GM19193 (cell line): ENCODE data around the gene SOX12.
A peak's percentile ranks its signal among the peaks of the same experiment; 100 is the strongest.

ENCODE experiments used
- POLR2A ChIP-seq: IDR thresholded peaks from 4 replicates; pipeline ENCODE4 v1.6.1; 2011; ENCODE audit not compliant: insufficient read depth, insufficient read length; ENCODE audit errors: extremely low read depth

The SOX12 gene

DNA sequence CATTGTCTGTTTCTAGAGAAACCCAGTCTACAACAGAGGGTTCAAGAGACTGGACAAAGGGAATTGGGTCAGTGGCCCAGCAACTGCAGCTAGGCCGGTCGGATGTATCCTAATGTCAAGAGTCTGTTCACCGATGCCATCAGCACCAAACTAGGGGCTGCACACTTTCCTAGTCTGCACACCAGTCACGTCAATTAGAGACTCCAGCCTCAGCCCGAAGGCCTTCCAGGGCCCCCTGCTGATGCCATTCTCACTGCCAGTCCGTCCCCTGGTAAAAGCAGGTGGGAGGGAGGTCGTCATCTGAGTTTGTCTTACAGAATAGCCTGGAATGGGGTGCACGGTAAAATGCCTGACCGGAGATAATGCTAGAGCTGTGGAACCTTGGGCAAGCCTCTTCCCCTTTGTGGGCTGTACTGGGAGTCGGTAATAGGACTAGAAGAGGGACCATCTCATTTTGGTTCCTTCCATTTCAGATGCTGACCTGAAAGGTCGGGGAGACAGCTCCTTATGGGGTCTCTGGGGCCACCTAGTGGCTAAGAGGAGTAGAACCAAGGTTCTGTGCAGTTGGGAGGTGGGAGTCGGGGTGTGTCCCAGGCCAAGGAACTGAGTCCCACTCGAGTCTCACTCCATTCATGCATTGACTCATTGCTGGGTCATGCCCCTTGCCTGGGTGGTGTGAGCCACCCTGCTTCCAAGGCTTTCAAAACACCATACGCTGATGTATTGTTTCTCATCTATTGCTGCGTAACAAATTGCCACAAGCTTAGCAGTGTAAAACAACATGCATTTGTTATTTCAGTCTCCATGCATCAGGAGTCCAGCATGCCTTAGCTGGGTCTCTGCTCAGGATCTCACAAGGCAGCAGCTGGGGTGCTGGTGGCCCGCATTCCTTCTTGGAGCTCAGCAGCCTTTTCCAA lies 5.1 kb downstream of the SOX12 start:
- no peak for TF ChIP-seq POLR2A

DNA sequence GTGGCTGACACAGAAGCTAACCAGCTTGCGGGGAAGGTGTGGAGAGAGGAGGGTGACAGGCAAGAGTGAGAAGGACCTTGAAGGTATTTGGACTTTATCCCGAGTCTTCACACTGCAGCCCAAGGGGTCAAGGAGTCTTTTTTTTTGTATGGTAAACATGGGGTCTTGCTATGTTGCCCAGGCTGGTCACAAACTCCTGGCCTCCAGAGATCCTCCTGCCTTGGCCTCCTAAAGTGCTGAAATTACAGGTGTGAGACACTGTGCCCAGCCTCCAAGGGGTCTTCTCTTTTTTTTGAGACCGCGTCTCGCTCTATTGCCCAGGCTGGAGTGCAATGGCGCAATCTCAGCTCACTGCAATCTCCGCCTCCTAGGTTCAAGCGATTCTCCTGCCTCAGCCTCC lies 9.2 kb downstream of the SOX12 start:
- TF ChIP-seq POLR2A = no peak

DNA sequence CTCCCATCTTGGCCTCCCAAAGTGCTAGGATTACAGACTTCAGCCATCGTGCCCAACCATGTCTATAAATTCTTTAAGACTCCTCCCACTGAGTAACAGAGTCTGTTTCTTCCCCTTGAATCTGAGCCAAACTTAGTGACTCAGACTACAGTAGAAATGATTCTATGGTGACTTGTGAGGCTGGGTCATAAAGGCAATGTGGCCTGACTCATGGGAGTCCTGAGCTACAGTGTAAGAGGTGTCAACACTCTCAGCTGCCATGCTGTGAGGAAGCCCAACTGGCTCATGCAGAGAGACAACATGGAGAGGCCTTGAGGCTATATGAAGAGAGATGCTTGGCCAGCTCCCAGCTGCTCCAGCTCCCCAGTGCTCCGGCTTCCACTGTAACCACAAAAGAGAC lies 16.3 kb downstream of the SOX12 start:
- TF ChIP-seq POLR2A = no peak

DNA sequence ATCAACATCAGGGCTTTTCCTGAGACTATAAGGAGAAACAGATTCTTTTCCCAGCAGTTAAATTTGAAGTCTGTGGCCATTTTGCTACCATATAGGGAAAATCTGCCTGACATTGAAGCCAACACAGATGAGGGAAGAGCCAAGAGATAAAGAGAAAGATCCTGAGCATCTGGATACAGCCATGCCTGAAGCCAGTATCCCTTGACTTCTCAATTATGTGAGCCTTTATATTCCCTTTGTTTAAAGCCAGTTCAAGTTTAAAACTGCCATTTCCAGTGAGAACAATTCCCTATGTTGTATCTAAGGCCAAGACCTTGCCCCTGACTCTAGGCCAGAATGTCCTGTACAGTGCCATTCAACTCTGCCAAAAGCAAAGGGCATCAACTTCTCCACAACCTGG lies 17.8 kb downstream of the SOX12 start:
- no peak for TF ChIP-seq POLR2A

DNA sequence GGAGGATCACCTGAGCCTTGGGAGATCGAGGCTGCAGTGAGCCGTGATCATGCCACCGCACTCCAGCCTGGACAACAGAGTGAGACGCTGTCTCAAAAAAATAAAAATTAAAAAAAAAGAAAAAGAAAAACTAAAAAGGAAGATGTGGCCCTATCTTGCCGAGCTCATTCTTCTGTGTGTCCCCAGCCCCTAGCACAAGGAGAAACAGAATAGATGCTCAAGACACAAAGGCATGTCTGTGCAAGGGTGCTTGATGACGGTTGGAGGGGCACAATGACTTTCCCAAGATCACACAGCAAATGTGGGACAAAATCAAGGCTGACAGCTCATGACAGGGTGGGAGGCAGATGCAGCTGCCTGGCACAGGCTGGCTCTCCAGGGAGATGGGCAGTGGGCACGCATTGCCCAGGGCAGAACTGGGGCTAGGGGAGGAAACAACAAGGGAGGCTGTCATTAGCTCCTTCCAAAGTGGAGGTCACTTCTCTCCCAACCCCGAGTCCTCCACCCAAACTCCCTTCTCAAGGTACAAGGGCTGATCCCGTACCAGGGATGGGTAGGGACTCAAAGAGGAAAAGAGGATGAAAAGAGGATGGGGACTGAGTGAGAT lies 20.8 kb downstream of the SOX12 start:
- TF ChIP-seq POLR2A = no peak

DNA sequence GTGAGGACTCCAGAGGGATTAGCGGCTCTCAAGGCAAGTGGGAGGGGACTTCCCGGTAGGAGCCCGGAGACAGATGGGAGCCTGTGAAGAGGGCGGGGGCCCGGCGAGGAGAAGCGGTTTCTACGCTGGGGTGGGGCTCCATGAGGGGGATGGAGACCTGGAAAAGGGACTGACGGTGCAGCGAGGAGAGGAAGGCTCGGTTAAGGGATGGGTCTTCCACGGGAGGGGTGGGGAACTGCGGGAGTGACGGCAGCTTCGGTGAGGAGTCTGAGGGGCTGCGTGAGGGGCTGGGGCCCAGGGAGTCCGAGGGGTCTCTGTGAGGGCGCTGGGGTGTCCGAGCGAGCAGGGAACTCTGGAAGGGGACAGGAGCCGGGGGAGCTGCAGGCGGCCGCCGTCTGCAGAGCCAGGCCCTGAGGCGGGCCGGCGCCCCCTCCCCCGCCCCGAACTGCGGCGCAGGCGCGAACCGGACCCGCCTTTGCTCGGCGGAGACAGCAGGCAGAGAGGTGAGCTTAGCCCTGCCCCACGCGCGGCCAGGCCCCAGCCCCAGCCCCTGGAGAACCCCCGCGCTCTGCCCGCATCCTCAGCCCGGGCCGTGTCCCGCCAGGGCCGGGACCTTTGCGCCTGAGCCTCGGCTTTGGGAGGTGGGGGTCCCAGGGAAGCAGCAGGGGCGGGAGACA lies 21.4 kb downstream of the SOX12 start, which contains the start of gene NRSN2:
Gene NRSN2, plus strand, starts transcription at position 472 of the 677 bp plus-strand sequence. CDS start 2,533 bp downstream, outside the sequence.
- peak; percentile 41 for TF ChIP-seq POLR2A

DNA sequence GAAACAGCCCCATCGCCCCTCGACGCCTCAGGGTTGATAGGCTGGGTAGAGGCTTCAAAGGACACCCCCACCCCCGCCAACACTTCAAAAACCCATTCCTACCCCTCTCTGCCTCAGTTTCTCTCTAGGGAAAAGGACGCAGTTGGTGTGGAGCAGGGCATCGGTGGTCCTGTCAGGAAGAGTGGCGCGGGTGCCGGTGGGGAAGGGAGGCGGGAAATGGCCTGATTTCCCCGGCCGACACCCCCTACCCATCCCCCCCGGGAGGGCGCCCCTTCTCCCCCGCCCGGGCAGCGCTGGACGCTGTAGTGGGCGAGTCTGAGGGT lies 21.9 kb downstream of the SOX12 start:
- no peak for TF ChIP-seq POLR2A

DNA sequence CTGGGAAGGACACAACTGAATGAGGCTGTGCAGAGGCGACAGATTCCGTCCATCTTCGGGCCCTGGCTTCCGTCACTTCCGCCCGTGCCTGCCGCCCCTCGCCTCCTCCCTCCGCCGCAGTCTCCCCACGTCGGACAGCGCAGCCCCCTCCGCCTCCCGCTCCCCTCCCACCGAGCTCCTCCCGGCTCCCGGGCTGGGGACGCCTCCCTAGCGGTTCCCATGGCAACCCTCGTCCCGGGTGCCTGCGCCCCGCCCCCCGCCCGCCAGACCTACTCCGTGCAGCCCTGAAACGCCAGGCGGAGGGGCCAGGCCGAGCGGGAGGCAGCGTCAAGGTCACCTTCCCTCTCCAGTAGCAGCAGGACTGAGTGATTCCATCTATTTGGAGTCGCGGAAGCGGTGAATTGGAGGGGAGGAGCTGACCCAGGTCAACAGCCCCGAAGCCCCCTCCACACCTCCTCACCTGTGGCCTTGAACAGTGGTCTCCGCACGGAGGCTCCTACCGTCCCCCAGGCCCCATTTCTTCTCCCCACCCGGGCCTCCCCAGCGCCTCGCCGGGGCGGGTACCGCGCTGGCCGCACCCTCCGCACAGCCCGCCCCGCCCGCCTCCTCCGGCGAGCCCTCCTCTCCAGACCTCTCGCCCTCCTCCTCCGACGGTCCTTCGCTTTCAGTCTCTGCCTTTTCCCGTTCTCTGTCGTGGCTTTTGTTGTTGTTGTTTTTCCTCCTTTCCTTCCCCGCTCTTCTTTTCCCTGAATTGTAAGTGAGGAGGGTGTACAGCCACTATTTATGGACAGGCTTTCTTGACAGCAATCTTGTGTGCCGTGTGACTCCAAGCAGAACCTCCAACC lies 22.5 kb downstream of the SOX12 start:
- peak; percentile 64 for TF ChIP-seq POLR2A

DNA sequence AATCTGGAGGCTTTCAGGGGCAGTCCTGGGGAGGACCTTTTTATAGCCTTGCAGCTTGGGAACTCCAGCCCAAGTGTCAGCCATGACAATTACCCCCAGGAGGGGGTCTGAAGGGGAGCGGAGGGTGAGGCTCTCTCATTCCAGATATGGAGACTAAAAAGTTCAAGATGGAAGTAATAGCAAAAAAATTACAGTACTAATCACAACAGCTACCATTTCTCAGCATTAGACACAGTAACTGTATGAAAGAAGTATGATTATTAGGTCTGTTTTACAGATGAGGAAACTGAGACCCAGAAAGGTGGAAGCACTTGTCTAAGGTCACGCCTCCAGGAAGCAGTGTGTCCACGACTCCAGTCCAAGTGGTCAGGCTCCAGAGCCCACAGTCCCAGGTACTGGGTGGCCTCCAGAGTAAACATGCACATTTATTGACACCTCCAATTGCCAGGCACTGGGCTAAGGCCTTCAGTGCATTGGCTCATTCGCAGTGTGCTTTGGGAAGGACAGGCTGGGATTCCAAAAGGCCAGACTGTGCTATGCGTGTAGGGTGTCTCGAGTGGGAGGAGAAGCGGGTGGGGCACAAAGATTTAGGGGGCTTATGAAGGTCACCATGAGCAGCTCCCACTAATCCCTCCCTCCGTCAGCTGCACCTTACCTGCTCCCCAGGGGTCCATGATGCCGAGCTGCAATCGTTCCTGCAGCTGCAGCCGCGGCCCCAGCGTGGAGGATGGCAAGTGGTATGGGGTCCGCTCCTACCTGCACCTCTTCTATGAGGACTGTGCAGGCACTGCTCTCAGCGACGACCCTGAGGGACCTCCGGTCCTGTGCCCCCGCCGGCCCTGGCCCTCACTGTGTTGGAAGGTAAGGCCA lies 23.9 kb downstream of the SOX12 start:
- TF ChIP-seq POLR2A = no peak

DNA sequence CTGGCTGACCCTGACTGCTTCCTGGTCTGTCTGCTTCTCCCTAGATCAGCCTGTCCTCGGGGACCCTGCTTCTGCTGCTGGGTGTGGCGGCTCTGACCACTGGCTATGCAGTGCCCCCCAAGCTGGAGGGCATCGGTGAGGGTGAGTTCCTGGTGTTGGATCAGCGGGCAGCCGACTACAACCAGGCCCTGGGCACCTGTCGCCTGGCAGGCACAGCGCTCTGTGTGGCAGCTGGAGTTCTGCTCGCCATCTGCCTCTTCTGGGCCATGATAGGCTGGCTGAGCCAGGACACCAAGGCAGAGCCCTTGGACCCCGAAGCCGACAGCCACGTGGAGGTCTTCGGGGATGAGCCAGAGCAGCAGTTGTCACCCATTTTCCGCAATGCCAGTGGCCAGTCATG lies 27.8 kb downstream of the SOX12 start:
- TF ChIP-seq POLR2A = no peak

DNA sequence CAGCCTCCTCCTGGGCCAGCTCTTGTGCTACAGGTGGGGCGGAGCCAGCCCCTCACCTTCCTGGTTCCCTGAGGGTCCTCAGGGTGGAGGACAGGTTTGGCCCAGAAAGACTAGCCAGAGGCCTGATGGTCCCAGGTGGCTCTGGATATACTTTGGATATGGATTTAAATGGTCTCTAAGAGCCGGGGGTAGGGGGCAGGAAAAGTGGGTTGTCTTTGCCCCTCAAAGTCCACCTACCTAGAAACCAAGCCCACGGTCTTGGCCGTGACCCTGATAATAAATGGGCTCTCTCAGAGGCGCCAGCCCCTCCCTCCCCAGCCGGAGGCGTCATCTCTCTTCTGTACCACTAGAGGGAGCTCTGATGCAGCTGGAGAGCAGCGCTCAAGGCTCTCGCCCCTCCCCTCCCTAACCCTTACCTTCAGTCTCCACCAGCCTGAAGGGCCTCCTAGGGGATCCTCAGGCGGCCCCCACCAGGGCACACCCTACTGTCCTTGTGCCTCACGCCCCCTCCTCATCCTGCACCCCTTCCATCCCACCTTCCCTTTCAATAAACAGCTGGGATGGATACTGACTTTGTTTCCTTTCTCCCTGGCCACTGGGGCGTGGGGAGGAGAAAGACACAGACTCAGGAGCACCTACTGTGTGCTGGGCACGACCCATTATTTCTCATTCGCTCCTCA lies 29.1 kb downstream of the SOX12 start:
- no peak for TF ChIP-seq POLR2A

DNA sequence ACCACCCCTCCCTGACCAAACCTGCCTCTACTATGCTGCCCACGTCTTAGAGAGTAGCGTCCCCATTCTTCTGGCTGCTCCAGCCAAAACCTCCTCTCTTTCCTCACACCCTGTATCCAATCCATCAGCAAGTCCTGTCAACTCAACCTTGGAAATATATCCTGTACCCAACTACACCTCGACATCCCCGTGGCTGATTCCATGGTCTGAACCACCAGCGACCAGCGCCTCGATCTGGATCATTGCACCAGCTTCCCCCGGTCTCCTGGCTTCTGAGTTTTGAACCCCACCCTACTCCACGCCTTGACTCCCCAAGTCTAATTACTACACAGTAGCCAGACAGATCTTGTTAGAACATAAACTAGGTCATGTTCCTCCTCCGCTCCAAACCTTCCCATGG lies 31.4 kb downstream of the SOX12 start:
- no peak for TF ChIP-seq POLR2A

DNA sequence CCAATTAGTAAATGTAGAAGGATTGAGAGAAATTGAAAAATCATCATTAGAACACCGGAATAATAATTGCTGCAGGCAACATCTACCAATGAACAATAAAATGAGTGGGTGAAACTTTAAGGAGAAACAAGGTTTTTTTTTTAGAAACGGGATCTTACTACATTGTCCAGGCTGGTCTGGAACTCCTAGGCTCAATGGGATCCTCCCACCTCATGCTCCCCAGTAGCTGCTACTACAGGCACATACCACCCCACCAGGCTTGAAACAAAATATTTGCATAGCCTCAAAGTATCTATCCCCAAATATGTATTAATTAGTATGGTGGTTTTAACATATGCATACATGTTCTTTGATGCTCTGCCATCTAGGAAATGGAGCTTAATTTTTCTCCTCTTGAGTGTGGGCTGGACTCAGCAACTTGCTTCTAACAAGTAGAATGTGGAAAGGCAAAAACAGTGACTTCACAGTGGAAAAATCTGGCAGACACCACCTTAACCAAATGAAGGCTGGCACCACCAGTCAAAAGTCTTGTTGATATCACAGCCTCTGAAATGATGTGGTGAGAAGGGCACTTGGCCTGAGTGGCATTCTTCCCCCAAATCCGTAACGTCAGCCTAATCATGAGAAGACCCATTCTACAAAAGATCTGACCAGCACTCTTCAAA lies 33.7 kb downstream of the SOX12 start:
- TF ChIP-seq POLR2A = no peak
